B cell (primary cell): ENCODE data around the gene FGFR3. TPM values are rescaled to one million over a fixed set of nuclear protein-coding genes. Genes with fewer than 3 reads are reported as not detected.
A peak's percentile ranks its signal among the peaks of the same experiment; 100 is the strongest.

Experiments used
- ATAC-seq: fragments of 200-7000 bp; cut with Tn5 transposase; one replicate; pipeline ENCODE4 v1.10.0; 2021; ENCODE audit warnings: low read depth, mild to moderate bottlenecking, moderate number of reproducible peaks, moderate library complexity
- CTCF ChIA-PET: fragments of 350-600 bp; sonication (Branson Sonifier 250); formaldehyde crosslinking; loops from one replicate; lab custom pipeline; 2021; ENCODE audit warnings: antibody characterized with exemption, inconsistent platforms; lab: Charles Lee
- POLR2A ChIA-PET: fragments of 350-600 bp; sonication (Branson Sonifier 250); formaldehyde crosslinking; loops from one replicate; lab custom pipeline; 2021; ENCODE audit warnings: antibody characterized with exemption; lab: Charles Lee
- DNase-seq: peaks from one replicate; pipeline ENCODE4 v3.0.0; 2013
- H2AFZ ChIP-seq: 2 replicates; pipeline ENCODE4 v1.6.1; 2012; ENCODE audit warnings: mild to moderate bottlenecking, low read depth, low read length; ENCODE audit not compliant: insufficient read depth, poor library complexity, severe bottlenecking
- H3K27ac ChIP-seq, 2 donors: 1 replicate in 1 of 2; 2 replicates in 1 of 2; pipeline ENCODE4 v1.5.1; 2012 to 2013; ENCODE audit warnings: low read length in 2 of 2, mild to moderate bottlenecking in 2 of 2, moderate library complexity in 1 of 2
- H3K27me3 ChIP-seq, 4 experiments: fragments of 200-600 bp in 1 of 4; sonication (generic) in 1 of 4; replicated peaks in 1 of 4; 1 replicate in 2 of 4; 2 replicates in 2 of 4; pipeline versions ENCODE4 v1.6.1 to v1.7.0; 2013 to 2016; ENCODE audit warnings: low read length in 3 of 4, mild to moderate bottlenecking in 2 of 4, mixed read lengths in 1 of 4, moderate library complexity in 1 of 4; ENCODE audit not compliant: insufficient read depth in 4 of 4, control insufficient read depth in 3 of 4; ENCODE audit errors: control extremely low read depth in 1 of 4
- H3K36me3 ChIP-seq, 2 experiments: replicated peaks in 1 of 2; 1 replicate in 1 of 2; 2 replicates in 1 of 2; pipeline versions ENCODE4 v1.6.1 to v1.7.1; 2013; ENCODE audit warnings: low read length in 1 of 2; ENCODE audit not compliant: insufficient read depth in 2 of 2, control insufficient read depth in 1 of 2; ENCODE audit errors: control extremely low read depth in 1 of 2, extremely low read depth in 1 of 2
- H3K4me1 ChIP-seq, 2 donors: fragments of 200-600 bp in 1 of 2; sonication (generic) in 1 of 2; 1 replicate in 1 of 2; 2 replicates in 1 of 2; pipeline versions ENCODE4 v1.5.1 to v1.6.1; 2013 to 2017; ENCODE audit warnings: low read length in 2 of 2; ENCODE audit not compliant: control insufficient read depth in 2 of 2, insufficient read depth in 2 of 2
- H3K4me2 ChIP-seq: replicated peaks from 2 replicates; pipeline ENCODE3; 2012; ENCODE audit warnings: mild to moderate bottlenecking, low read depth, low read length; ENCODE audit not compliant: poor library complexity, severe bottlenecking
- H3K4me3 ChIP-seq, 5 experiments: fragments of 200-600 bp in 1 of 5; sonication (generic) in 1 of 5; 1 replicate in 3 of 5; 2 replicates in 2 of 5; pipeline versions ENCODE4 v1.5.1 to v1.7.0; 2011 to 2016; ENCODE audit warnings: low read length in 4 of 5, mild to moderate bottlenecking in 4 of 5, low read depth in 2 of 5, control low read depth in 1 of 5, moderate library complexity in 1 of 5; ENCODE audit not compliant: insufficient read depth in 1 of 5; ENCODE audit errors: control extremely low read depth in 1 of 5, extremely low read depth in 1 of 5
- H3K79me2 ChIP-seq: fragments of 200-600 bp; sonication (generic); one replicate; pipeline ENCODE4 v1.6.0; 2016; ENCODE audit warnings: low read length; ENCODE audit not compliant: control insufficient read depth, insufficient read depth
- H3K9ac ChIP-seq: fragments of 200-600 bp; sonication (generic); 2 replicates; pipeline ENCODE4 v1.6.1; 2017; ENCODE audit warnings: mild to moderate bottlenecking, low read length, moderate library complexity
- H3K9me3 ChIP-seq, 3 donors: one replicate each; pipeline versions ENCODE4 v1.6.1 to v1.7.1; 2013; ENCODE audit warnings: low read length in 2 of 3; ENCODE audit not compliant: control insufficient read depth in 2 of 3, insufficient read depth in 1 of 3; ENCODE audit errors: control extremely low read depth in 1 of 3
- H4K20me1 ChIP-seq: 2 replicates; pipeline ENCODE4 v1.6.0; 2012; ENCODE audit warnings: mild to moderate bottlenecking, low read length; ENCODE audit not compliant: insufficient read depth, control insufficient read depth, poor library complexity, severe bottlenecking
- H3K27ac Mint-ChIP-seq: one replicate; pipeline ENCODE4 v1.8.0; 2021; ENCODE audit warnings: mixed read lengths
- H3K27me3 Mint-ChIP-seq: one replicate; pipeline ENCODE4 v1.8.0; 2021; ENCODE audit warnings: mixed read lengths
- H3K4me1 Mint-ChIP-seq: one replicate; pipeline ENCODE4 v1.8.0; 2021; ENCODE audit warnings: mixed read lengths
- H3K4me3 Mint-ChIP-seq: one replicate; pipeline ENCODE4 v1.8.0; 2021; ENCODE audit warnings: mixed read lengths
- H3K9me3 Mint-ChIP-seq: one replicate; pipeline ENCODE4 v1.8.0; 2022; ENCODE audit warnings: mixed read lengths; ENCODE audit not compliant: insufficient read depth
- CTCF ChIP-seq: fragments of 200-600 bp; IDR thresholded peaks from one replicate; pipeline ENCODE4 v1.8.0; 2022; ENCODE audit warnings: antibody characterized with exemption, mild to moderate bottlenecking
- EZH2 ChIP-seq: IDR thresholded peaks from 2 replicates; pipeline ENCODE4 v1.6.1; 2012; ENCODE audit warnings: borderline replicate concordance, low read depth, mild to moderate bottlenecking, moderate library complexity, low read length; ENCODE audit not compliant: insufficient read depth, poor library complexity, severe bottlenecking
- WGBS: methylation state at CpG from one replicate; pipeline ENCODE4 v1.1.5; 2013; ENCODE audit warnings: missing lambda C conversion rate; ENCODE audit not compliant: insufficient coverage; 5-methylcytosine and 5-hydroxymethylcytosine counted together
- intact Hi-C: fragments of 100-400 bp; cut with micrococcal nuclease; formaldehyde crosslinking; loops from one replicate; pipeline ENCODE4 v1.10.0; 2022
- polyA plus RNA-seq: library from polyadenylated mRNA; depleted of rRNA; stranded (reverse); fragments of >200 nt; gene quantifications from 2 replicates; pipeline ENCODE4 v1.2.3, GENCODE V29; 2012
- total RNA-seq, 2 donors: library from RNA; stranded (reverse); fragments of 120-200 nt in 1 of 2; gene quantifications; 1 replicate in 1 of 2; 2 replicates in 1 of 2; pipeline versions ENCODE4 v1.2.3 to v1.2.4, GENCODE V29; 2013 to 2022

The FGFR3 gene
- total and polyA plus RNA-seq, 2 donors (not counting 1 experiment from before 2014, with no cell fraction given) = not detected

DNA sequence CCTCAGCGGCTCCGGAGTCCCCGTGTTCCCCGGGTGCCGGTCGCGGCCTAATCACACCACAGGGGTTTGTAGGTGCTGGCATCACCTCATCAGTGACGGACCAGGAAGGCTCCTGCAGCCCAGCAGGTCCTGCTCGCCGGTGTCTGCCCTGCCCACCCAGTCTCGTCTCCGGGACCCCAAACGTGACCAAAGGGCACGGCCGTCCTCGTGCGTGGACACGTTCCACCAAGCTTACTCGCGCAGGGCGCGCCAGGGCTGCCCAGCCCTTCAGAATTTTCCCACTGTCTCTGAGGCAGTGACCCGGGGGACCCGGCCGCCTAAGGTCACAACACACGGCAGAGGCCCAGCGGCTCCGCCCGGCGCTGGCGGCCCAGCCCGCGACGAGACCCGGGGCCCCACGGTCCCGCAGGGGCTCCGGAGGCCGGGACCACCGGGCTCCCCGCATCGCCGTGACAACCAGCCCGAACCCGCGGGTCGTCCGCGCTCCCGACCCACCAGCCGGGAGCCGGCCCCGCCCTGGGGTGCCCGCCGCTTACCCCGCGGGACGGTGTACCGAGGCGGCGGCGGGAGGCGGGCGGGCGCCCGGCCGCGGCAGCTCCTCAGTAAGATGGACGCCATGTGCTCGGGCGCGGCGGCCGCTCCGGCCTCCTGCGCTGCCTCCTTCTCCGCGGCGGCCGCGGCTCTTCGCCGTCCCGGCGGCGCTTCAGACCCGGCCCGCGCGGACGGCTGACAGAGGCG is 62.4 kb downstream of the FGFR3 start:
- H3K27ac ChIP-seq = peak overlapping the region in 1 of 2 donors; percentile 61
- CTCF ChIA-PET = interaction anchor here (0.6 to 1.0 kb wide), 3 partner anchors 15 to 154 kb away, joined by 3 read pairs; partner anchors contain the start of gene NSD2
- peaks cover 12% of the 10 kb centered on the region for H4K20me1 ChIP-seq
- H3K27me3 ChIP-seq = no peaks in the 10 kb centered on the region
- WGBS = under 1% methylated on average over 92 of the region's 92 CpGs
- peak overlapping the region; percentile 98 for H2AFZ ChIP-seq
- H3K36me3 ChIP-seq = peaks cover 0 to 9% of the 10 kb centered on the region in 2 experiments
- no peaks in the 10 kb centered on the region for H3K9me3 ChIP-seq
- TF ChIP-seq EZH2 (no peak), CTCF (no peak)
- Mint-ChIP-seq H3K4me3 (peak overlapping the region; percentile 76), H3K9me3 (no peaks in the 10 kb centered on the region), H3K4me1 (peaks cover 26% of the 10 kb centered on the region), H3K27me3 (no peaks in the 10 kb centered on the region), H3K27ac (peak overlapping the region; percentile 32)
- ATAC-seq (no peak), DNase-seq (no peak)
- POLR2A ChIA-PET = interaction anchor here (1.8 kb wide), 1 partner anchor 15 kb away, joined by 11 read pairs; the partner anchor contains the start of gene NSD2
- intact Hi-C loops = loop anchor here (1.0 to 5.0 kb wide), 7 partner anchors 15 to 1107 kb away; partner anchors contain the start of genes CFAP99, GRK4, NOP14 and SLBP
- peak overlapping the region; percentile 38 to 93 (median 89) for H3K4me3 ChIP-seq
- H3K9ac ChIP-seq = peak overlapping the region; percentile 84
- H3K4me1 ChIP-seq = peaks cover 15 to 19% of the 10 kb centered on the region in 2 donors
- peak overlapping the region; percentile 95 for H3K4me2 ChIP-seq
- H3K79me2 ChIP-seq = peaks cover 49% of the 10 kb centered on the region
